NCI-H2227 treated with DMSO at 0.1 percent for 48 hours (cell line): ENCODE data around the gene ALDH16A1.

Experiments used
- DNase-seq: peaks from one replicate; lab custom pipeline; 2025; lab: John Stamatoyannopoulos, UW

ALDH16A1 gene

DNA sequence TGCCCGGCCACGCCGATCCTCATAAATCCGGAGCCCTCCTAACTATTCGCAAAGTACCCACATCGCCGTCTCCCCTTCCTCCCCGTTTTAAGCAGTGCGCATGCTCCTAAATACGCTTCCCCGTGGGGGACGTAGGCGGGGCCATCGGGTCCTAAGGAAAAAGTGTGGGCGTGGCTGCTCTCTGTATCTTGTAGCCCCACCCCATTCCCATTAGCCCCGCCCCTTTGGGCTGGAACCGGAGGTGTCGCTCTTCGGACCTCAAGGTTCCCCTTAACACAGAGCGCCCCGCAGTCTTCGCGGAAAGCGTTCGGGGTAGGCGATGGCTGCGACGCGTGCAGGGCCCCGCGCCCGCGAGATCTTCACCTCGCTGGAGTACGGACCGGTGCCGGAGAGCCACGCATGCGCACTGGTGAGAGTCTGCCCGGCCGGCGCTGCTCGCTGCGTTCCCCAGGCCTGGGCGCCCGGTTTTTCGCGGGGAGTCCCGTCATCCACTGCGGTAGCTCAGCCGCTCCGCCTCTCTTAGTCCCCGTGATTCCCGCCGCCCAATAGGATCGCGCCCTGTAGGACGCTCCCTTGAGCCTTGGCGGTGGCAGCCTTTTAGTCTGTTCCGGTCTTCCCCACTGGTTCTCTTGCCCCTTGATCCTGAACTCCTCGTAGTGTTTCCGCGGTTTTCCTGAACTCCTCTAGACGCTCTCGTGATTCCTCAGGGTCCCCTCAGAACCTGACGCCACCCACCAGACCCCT is at the start of gene ALDH16A1:
Gene ALDH16A1, plus strand, starts transcription at position 213 of the 744 bp plus-strand sequence. Its CDS starts 107 bp downstream, at position 320.
- peak; percentile 95 for DNase-seq

- DNase-seq, result no peak
Observed at GRCh38 chr19:49403404-49404187, 49.4 kb upstream of the ALDH16A1 start.

- DNase-seq, result no peak
Observed at GRCh38 chr19:49407079-49407478, 45.9 kb upstream of the ALDH16A1 start.

DNA sequence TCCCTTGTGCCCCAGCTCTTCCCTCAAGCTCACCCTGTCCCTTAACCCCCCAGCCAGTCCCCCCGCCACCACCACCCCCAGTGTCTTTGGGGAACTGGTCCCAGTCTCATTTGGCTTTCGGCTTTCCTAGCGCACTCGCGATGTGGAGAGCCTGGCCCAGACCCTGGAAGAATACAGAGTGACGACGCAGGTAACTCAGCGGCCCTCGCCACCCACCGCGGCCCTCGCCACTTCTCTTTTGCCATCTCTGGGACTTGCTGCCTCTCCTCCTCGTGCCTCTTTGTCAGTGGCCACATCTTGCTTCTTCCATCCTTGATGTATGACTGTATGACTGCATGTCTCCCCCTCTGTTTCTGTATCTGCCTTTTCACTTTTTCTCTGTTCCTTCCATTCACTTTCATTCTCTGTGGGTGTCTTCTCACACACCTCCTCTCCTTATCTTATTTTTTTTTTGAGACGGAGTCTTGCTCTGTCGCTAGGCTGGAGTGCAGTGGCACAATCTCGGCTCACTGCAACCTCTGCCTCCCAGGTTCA is 45.5 kb upstream of the ALDH16A1 start:
- DNase-seq, result no peak

DNA sequence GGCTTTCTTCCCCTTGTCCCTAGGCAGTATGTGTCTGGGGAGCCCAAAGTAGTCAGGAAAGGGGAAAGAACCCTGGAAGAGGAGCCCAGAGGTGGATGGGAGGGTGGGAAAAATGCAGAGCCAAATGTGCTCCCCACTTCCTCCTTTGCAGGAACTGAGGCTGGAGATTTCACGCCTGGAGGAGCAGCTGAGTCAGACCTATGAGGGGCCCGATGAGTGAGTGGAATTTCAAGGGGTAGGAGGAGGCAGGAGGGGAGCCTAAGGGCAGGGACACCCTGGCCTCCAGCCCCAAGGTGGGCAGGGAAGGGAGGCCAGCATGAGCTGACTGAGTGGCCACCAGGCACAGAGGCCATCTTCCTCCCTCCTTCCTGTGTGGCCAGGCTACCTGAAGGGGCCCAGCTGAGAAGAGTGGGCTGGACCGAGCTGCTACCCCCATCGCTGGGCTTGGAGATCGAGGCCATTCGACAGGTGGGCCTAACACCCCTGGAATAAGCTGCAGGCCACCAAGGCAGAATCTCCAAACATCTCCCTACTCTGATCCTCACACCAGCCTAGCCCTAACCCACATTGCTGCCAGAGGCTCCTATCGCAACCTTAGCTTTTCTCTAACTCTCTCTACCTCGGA is 44.1 kb upstream of the ALDH16A1 start:
- DNase-seq, result no peak

DNA sequence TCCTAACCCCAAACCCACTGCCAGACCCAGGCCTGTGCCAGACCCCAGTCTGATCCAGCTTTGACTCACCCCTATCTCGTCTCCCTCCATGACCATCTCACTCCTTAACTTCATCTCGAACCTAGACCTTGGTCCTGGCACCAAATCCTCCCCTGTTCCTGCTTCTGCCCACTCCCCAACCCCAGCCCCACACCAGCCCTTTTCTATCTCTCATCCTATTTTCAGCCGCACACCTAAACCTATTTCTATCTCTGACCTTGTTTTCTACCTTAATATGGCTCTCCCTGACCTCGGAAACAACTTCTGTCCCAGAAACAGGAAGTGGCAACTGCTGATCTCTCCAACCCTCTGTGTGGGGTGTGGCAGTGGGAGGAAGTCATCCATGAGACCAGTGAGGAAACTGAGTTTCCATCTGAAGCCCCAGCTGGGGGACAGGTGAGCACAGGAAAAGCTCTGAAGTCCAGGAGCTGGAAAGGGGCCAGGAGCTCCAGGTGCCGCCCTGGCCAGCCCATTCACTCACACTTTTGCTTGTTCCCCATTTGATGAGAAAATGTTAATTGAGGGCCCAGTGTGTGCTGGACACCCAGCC is 43.5 kb upstream of the ALDH16A1 start:
- no peak for DNase-seq

DNA sequence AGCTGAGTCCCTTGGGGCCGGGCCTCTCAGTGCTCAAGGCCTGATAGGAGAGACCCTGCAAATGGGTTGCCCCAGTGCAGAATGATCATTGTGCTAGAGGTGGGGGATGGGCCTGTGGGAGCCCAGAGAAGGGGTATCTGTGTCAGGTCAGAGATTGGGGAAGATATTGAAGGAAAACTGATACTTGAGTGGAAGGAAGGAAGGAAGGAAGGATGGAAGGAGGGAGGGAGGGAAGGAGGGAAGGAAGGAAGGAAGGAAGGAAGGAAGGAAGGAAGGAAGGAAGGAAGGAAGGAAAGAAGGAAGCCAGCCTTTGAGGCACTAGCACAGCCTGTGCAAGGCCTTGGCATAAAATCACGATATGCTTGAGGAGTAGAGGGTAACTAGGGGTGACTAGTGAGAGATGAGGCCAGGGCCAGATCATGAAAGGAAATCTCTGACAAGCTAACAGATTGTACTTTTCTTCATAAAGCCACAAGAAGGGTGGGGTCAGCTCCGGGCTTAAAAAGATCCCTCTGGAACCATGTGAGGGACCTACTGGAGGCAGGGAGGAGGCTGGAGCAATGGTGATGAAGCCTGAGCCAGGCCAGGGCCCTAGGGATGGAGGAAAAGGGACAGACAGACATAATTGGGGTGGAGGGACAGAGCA is 41.2 kb upstream of the ALDH16A1 start:
- DNase-seq, result no peak

GRCh38 chr19:49413348-49413747 is 39.7 kb upstream of the ALDH16A1 start:
- DNase-seq, result no peak

DNA sequence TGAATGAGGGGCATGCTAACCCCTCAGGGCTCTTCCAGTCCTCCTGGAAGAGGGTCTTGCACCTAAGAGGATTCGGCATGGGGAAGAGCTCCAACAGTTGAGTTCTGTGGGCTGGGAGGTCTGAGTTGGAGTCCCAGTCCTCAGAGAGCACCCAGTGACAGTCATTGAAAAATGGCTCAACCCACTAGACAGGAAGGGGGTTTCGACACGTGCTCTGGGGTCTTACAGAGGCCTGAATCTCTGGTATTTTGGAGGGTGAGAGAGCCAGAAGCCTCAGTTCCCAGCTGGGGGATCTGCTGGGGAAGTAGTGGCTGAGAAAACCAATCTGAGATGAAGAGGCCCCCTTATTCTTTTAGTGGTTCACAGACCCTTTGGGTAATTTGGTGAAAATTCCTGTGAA is 38.8 kb upstream of the ALDH16A1 start:
- no peak for DNase-seq

GRCh38 chr19:49415102-49415809 is 37.8 kb upstream of the ALDH16A1 start:
- no peak for DNase-seq

DNA sequence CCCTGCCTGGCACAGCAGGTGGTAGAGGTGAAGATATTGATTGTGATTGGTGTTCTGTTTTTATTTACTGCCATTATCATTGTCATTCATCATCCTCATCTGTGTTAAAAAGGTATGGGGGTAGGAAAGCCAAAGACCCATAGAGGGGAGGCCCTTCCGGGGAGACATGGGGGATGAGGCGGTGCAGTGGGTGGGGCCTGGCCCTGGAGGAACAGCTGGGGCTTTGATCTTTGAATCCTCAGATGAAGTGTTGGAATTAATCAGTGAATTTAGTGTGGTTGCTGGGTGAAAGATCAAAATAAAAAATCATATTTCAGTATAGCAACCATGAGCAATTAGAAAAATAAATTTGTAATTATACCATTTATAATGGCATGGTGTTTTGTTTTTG is 37.2 kb upstream of the ALDH16A1 start:
- DNase-seq, result no peak

- DNase-seq, result no peak
Observed at GRCh38 chr19:49417088-49417487, 35.9 kb upstream of the ALDH16A1 start.

DNA sequence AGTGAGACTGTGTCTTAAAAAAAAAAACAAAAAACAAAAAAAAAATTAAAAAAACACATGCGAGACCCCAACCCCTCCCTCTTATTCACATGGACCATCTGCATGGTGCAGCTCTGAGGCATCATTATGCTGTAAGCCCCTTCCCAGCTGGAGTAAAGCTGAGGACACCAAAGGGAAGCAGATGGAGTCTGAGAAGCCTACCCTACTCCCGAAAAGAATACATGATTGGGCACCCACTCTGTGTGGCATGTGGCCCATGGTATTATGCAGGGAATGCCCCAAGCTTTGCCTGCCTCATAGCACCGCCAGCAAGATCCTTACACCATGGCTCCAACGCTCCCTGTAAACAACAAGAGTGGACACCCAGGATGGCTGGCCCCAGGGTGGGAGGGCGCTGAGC is 34.5 kb upstream of the ALDH16A1 start:
- DNase-seq, result no peak

DNA sequence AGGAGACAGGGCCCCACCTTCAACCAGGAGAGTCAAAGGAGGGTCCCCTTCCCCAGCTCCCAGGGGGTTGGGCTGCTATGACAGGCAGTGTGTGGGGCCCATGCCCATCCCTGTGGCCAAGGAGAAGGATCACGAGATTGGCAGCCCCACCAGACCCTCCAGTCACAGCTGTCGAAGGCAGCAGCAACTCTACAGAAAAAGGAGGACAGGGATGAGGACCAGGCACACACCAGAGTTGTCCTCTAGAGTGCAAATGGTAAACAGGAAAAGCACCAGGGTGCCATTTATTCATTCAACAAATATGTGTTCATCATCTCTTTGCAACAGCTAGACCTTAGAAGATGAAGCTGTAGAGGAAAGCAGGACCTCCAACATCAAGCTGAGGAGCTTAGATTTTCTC is 33.9 kb upstream of the ALDH16A1 start:
- no peak for DNase-seq

DNA sequence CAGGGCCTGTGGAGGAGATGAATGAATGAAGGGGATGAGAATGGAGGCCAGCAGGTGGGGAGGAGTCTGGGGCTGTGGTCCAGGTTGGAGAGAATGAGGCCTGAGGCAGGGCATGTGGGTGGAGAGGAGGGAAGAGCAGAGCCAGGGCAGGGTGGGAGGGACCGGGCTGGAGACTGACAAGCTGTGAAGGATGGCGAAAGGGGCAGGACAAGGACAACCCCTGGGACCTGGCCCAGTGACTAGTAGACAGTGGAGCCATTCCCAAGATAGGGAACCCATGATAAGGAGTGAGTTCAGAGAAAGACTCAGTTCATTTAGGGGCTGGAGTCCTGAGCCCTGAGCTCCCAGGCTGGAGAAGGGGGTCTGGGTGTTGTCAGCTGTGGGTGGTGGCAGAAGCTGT is 32.8 kb upstream of the ALDH16A1 start:
- no peak for DNase-seq

- DNase-seq, result peak; percentile 78
Observed at GRCh38 chr19:49421039-49421877, 31.8 kb upstream of the ALDH16A1 start.

- DNase-seq, result no peak
Observed at GRCh38 chr19:49421878-49422202, 31.2 kb upstream of the ALDH16A1 start.

DNA sequence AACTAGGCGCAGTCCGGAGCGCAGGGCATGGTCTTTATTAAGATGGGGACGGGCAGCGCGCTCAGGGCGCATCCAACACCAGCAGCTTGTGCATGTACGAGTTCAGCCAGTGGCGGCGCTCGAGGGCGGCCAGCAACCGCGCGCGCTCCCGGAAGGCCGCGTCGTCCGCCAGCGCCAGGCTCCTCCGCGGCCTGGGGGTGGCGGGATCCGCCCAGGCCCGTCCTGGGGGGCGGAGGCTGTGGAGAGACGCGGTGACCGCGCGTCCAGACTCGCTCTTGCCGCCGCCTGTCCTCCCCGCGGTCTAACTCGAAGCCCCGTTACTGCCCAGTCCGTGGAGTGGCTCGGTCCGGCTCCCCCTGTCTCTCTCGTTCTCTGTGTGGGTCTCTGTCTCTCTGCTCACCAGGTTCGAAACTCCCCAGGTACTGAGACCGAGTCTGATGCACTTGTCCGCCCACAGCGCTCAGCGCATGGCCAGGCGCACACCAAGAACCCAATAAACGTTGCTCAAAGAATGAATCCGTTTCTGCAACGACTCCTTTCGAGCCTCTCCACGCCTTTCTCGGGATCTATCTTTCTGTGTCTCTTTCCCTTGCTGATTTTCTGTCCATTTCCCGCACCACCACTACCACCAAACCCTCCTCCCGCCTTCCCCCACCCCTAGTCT is 30.5 kb upstream of the ALDH16A1 start:
- peak; percentile 15 for DNase-seq

DNA sequence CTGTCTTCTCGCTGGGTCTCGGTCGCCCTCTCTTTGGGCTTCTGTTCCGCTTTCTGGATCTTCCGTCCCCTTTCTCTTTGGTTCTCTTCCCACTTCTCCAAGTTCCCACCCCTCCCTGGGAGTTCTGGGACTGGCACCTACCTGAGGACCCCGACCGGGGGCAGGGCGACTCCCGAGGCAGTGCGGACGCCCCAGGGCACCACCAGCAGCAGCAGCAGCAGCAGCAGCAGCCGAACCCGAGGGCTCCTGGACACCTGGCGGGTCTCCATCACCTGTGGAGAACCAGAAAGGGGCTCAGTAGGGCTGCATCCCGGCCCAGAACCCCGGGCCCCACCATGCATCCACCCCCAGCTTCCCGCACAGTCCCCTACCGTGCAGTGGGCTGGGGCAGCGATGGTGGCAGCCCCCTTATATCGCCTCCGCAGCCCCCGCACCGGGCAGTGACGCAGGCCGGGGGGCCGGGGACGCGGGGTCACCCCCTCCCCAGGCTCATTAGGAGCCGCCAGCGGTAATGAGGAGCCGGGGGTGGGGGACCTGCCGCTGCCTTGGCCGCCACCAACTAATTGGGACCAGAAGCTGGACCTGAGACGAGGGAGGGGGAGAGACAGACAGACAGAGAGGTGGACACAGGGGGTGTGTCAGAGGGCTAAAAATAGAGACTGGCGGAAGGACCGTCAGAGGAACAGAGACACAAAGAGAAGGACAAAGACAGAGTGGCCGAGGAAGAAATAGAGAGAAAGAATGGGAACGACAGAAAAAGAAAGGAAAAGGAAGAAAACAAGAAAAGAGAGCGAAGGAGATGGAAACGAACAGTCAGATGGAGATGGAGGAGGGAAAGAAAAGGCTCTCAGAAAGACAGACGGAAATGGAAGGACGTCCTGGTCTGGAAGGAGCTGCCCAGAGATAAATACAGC is 29.7 kb upstream of the ALDH16A1 start, which contains the start of gene PTH2:
Gene PTH2, minus strand, starts transcription at position 371 of the 914 bp plus-strand sequence. Its CDS starts 102 bp downstream, at position 269.
- DNase-seq, result no peak
